Retinal pigment epithelial cell (primary cell): ENCODE results near the gene AMBP.

Experiments used
- DNase-seq: peaks from one replicate; pipeline ENCODE4 v3.0.0-alpha.2; 2010; ENCODE audit warnings: low read depth
- H3K4me3 ChIP-seq: 2 replicates; pipeline ENCODE4 v1.5.1; 2011; ENCODE audit warnings: mild to moderate bottlenecking, low read length, control low read depth, moderate library complexity
- CTCF ChIP-seq: conservative IDR thresholded peaks from 2 replicates; pipeline ENCODE4 v1.5.1; 2011; ENCODE audit warnings: low read depth, low read length, control low read depth, inconsistent platforms

AMBP gene

GRCh38 chr9:114094971-114095370 is 16.9 kb upstream of the AMBP start:
- TF ChIP-seq CTCF, result no peak
- DNase-seq, result no peak
- H3K4me3 ChIP-seq, result no peak overlapping the region

GRCh38 chr9:114093761-114094505 is 15.8 kb upstream of the AMBP start:
- H3K4me3 ChIP-seq, result no peak overlapping the region
- no peak for DNase-seq
- no peak for TF ChIP-seq CTCF

GRCh38 chr9:114093031-114093471 is 15.0 kb upstream of the AMBP start:
- no peak for DNase-seq
- TF ChIP-seq CTCF, result no peak
- no peak overlapping the region for H3K4me3 ChIP-seq

GRCh38 chr9:114092336-114092735 is 14.2 kb upstream of the AMBP start:
- DNase-seq, result no peak
- H3K4me3 ChIP-seq, result no peak overlapping the region
- TF ChIP-seq CTCF, result no peak

DNA sequence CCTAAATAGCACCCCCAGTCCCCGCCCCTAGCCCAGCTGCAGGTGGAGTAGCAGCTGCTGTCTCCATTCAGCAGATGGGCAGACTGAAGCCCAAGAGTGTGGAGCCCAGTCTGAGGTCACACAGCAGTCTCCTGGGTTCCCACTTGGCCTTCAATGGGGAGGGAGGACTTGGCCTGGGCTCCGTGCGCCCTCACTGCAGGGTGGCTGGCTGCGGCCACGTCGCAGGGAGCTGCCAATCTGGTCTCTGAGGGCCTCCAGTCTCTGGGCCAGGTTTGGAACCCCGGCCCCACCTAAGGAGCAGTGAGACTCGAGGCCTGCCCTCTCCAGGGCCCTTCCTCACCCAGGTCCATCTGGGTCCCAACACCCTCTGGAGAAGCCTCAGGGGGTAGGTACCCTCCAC is 13.6 kb upstream of the AMBP start:
- no peak overlapping the region for H3K4me3 ChIP-seq
- no peak for TF ChIP-seq CTCF
- no peak for DNase-seq

GRCh38 chr9:114090798-114091197 is 12.7 kb upstream of the AMBP start:
- TF ChIP-seq CTCF, result no peak
- no peak overlapping the region for H3K4me3 ChIP-seq

GRCh38 chr9:114089206-114089840 is 11.2 kb upstream of the AMBP start:
- H3K4me3 ChIP-seq, result no peak overlapping the region
- no peak for TF ChIP-seq CTCF
- DNase-seq, result no peak

More at GRCh38 chr9:114090798-114091197, 12.7 kb upstream of the AMBP start:
- DNase-seq, result no peak
